ENCODE data around the gene SLC8A3.
A peak's percentile ranks its signal among the peaks of the same experiment; 100 is the strongest.

Gene SLC8A3

GRCh38 chr14:70019695-70020094, 169.1 kb downstream of the SLC8A3 start:
- TF ChIP-seq CTCF (IDR thresholded peaks at IDR 0.05): no peak

GRCh38 chr14:70018713-70019211, 170.0 kb downstream of the SLC8A3 start:
- TF ChIP-seq CTCF (IDR thresholded peaks at IDR 0.05): no peak

- no peak for TF ChIP-seq CTCF (IDR thresholded peaks at IDR 0.05)
These were observed 170.5 kb downstream of the SLC8A3 start for GRCh38 chr14:70018230-70018629.

- TF ChIP-seq CTCF (IDR thresholded peaks at IDR 0.05): no peak
These were observed 174.2 kb downstream of the SLC8A3 start for GRCh38 chr14:70014406-70015095.

GRCh38 chr14:70013271-70013873, 175.4 kb downstream of the SLC8A3 start:
- TF ChIP-seq CTCF (IDR thresholded peaks at IDR 0.05): peak; percentile 88

GRCh38 chr14:70011708-70012107, 177.0 kb downstream of the SLC8A3 start:
- no peak for TF ChIP-seq CTCF (IDR thresholded peaks at IDR 0.05)

- no peak for TF ChIP-seq CTCF (IDR thresholded peaks at IDR 0.05)
These were observed 177.7 kb downstream of the SLC8A3 start for GRCh38 chr14:70011098-70011497.
